ENCODE measurements around the gene ADGRB3.
"Not testable (repeated sequence)": the region's sequence is repeated elsewhere in the genome, so short reads cannot be mapped to it uniquely, and the experiment has no call there.

The ADGRB3 gene

DNA sequence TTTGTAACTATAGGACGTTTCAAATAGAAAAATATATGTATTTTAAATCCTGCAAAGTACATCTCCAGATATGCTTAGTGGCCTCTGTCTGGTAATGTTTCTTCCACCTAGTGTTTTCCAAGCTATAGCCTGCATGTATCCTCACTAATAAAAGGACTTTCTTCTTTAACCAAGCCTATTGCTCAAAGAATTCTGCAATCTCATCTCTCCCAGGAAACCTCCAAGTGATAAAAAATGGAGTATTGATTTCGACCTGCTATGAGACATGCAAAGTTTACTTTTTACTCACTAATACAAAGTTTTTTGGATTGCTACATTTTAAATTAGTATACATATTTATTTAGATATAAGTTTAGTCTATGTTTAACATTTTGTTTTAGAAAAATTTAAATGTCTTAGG is 23.3 kb downstream of the ADGRB3 start:
- Histone ChIP-seq H3K9me3 (ENCODE audit: control insufficient read depth in 2 of 2, low read length in 2 of 2) (no peaks in the 10 kb centered on the region), H3K4me3 (ENCODE audit: low read length in 2 of 2) (no peak overlapping the region), H3K36me3 (ENCODE audit: control insufficient read depth in 2 of 2, insufficient read depth in 2 of 2, low read length in 2 of 2) (no peaks in the 10 kb centered on the region), H3K27me3 (ENCODE audit: control insufficient read depth in 1 of 2, insufficient read depth in 2 of 2, low read length in 2 of 2) (no peaks in the 10 kb centered on the region), H3K9ac (ENCODE audit: low read length in 2 of 2) (no peak overlapping the region), H3K4me1 (ENCODE audit: control insufficient read depth, insufficient read depth, low read length) (no peaks in the 10 kb centered on the region), H3K27ac (ENCODE audit: low read length) (no peak overlapping the region)

DNA sequence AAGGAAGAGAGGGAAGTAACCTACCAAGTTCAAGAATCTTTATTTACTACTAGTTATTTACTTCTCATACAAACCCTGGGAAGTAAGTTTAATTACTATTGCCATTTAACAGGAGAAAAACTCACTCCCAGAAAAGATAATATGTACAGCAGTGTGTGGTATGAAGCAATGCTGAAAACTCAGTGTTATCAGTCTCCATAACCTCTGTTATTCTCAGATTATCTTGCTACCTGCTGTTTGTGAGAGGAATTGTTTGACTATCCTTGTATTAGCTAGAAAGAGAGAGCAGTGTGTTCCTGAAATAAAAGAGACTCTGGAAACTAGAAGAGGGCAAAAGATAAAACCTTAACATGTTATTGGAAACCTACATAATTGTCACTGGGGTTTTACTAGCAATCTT is 38.2 kb downstream of the ADGRB3 start:
- no peaks in the 10 kb centered on the region for H3K36me3 ChIP-seq (ENCODE audit: control insufficient read depth in 2 of 2, insufficient read depth in 2 of 2, low read length in 2 of 2)
- no peak overlapping the region for H3K4me3 ChIP-seq (ENCODE audit: low read length in 2 of 2)

DNA sequence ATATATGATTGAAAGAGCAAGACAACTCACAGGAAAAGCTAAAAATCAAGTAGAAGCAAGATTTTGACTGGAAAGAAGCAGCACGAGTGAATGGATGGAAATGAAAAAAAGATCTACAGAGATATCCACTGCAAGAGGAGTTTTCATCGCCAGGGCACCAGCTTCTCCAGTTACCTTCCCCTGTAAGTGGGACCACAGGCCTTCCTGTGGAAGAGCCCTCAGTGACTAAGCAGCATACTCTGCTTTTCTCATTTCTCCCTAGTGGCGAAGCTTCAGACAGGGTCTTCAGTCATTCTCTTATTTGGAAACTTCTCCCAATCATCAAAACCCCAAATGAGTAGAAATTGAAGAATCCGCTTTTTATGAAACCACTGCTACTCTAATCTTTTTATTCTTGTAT is 40.5 kb downstream of the ADGRB3 start:
- no peak overlapping the region for H3K27ac ChIP-seq (ENCODE audit: low read length)
- no peaks in the 10 kb centered on the region for H3K36me3 ChIP-seq (ENCODE audit: control insufficient read depth in 2 of 2, insufficient read depth in 2 of 2, low read length in 2 of 2)
- H3K4me3 ChIP-seq (ENCODE audit: low read length in 2 of 2): no peak overlapping the region
- no peak overlapping the region for H3K9ac ChIP-seq (ENCODE audit: low read length in 2 of 2)
- no peaks in the 10 kb centered on the region for H3K9me3 ChIP-seq (ENCODE audit: control insufficient read depth in 2 of 2, low read length in 2 of 2)
- no peaks in the 10 kb centered on the region for H3K27me3 ChIP-seq (ENCODE audit: control insufficient read depth in 1 of 2, insufficient read depth in 2 of 2, low read length in 2 of 2)
- H3K4me1 ChIP-seq (ENCODE audit: control insufficient read depth, insufficient read depth, low read length): no peaks in the 10 kb centered on the region

More for the DNA sequence above, 38.2 kb downstream of the ADGRB3 start:
- H3K4me1 ChIP-seq (ENCODE audit: control insufficient read depth, insufficient read depth, low read length): no peaks in the 10 kb centered on the region
- no peak overlapping the region for H3K27ac ChIP-seq (ENCODE audit: low read length)
- no peak overlapping the region for H3K9ac ChIP-seq (ENCODE audit: low read length in 2 of 2)
- no peaks in the 10 kb centered on the region for H3K27me3 ChIP-seq (ENCODE audit: control insufficient read depth in 1 of 2, insufficient read depth in 2 of 2, low read length in 2 of 2)
- H3K9me3 ChIP-seq (ENCODE audit: control insufficient read depth in 2 of 2, low read length in 2 of 2): no peaks in the 10 kb centered on the region

DNA sequence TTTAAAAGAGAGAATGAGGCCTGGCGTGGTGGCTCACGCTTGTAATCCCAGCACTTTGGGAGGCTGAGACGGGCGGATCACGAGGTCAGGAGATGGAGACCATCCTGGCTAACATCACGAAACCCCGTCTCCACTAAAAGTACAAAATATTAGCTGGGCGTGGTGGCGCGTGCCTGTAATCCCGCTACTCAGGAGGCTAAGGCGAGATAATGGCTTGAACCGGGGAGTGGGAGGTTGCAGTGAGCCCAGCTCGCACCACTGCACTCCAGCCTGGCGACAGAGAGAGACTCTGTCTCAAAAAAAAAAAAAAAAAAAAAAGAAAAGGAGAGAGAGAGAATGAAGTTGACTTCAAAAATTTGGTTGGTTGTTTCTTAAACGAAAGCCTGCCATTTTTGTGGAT is 41.0 kb downstream of the ADGRB3 start:
- H3K9me3 ChIP-seq (ENCODE audit: control insufficient read depth in 2 of 2, low read length in 2 of 2); H3K27me3 ChIP-seq (ENCODE audit: control insufficient read depth in 1 of 2, insufficient read depth in 2 of 2, low read length in 2 of 2); H3K4me1 ChIP-seq (ENCODE audit: control insufficient read depth, insufficient read depth, low read length); H3K27ac ChIP-seq (ENCODE audit: low read length); H3K36me3 ChIP-seq (ENCODE audit: control insufficient read depth in 2 of 2, insufficient read depth in 2 of 2, low read length in 2 of 2); H3K4me3 ChIP-seq (ENCODE audit: low read length in 2 of 2); H3K9ac ChIP-seq (ENCODE audit: low read length in 2 of 2): not testable (repeated sequence)

DNA sequence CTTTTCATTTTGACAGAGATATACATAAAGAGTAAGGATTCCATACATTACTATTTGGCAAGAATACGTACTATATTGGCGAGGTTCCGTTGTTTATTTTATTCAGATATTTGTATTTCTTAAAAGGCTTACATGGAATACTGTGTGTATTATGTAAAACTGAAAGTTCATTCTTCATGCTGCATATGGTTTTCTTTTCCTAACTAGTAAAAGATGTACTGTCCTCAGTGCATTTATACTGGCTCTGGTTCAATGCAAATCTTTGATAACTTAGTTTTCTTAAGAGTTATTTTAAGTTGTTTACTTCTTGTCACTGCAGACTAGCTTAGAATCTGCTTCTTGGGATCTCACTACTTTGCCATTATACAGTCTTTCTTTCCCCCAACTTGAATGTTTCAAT is 42.0 kb downstream of the ADGRB3 start:
- Histone ChIP-seq H3K27me3 (ENCODE audit: control insufficient read depth in 1 of 2, insufficient read depth in 2 of 2, low read length in 2 of 2) (no peaks in the 10 kb centered on the region), H3K27ac (ENCODE audit: low read length) (no peak overlapping the region)

DNA sequence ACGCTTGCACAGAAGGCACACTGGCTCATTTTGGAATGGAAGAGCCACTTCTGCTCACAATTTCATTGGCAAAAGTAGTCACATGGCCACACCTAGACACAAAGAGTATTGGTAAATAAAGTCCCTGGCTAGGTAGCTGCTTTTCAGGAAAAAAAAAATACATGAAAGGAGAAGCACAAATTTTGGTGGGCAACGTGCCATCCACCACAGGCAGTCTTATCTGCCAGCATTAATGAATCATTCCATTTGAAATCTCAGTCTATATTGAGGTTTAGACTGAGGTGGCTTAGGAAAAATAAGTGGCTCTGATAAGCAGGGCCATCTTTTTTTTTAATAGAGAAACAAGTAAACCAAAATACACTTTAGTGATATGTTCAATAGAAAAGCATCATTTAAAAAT is 44.3 kb downstream of the ADGRB3 start:
- Histone ChIP-seq H3K9me3 (ENCODE audit: control insufficient read depth in 2 of 2, low read length in 2 of 2) (no peaks in the 10 kb centered on the region), H3K36me3 (ENCODE audit: control insufficient read depth in 2 of 2, insufficient read depth in 2 of 2, low read length in 2 of 2) (no peaks in the 10 kb centered on the region), H3K9ac (ENCODE audit: low read length in 2 of 2) (no peak overlapping the region), H3K4me1 (ENCODE audit: control insufficient read depth, insufficient read depth, low read length) (no peaks in the 10 kb centered on the region), H3K27ac (ENCODE audit: low read length) (no peak overlapping the region), H3K27me3 (ENCODE audit: control insufficient read depth in 1 of 2, insufficient read depth in 2 of 2, low read length in 2 of 2) (no peaks in the 10 kb centered on the region), H3K4me3 (ENCODE audit: low read length in 2 of 2) (no peak overlapping the region)

More for the DNA sequence above, 42.0 kb downstream of the ADGRB3 start:
- H3K9ac ChIP-seq (ENCODE audit: low read length in 2 of 2): no peak overlapping the region
- H3K4me3 ChIP-seq (ENCODE audit: low read length in 2 of 2): no peak overlapping the region
- no peaks in the 10 kb centered on the region for H3K9me3 ChIP-seq (ENCODE audit: control insufficient read depth in 2 of 2, low read length in 2 of 2)
- no peaks in the 10 kb centered on the region for H3K36me3 ChIP-seq (ENCODE audit: control insufficient read depth in 2 of 2, insufficient read depth in 2 of 2, low read length in 2 of 2)
- H3K4me1 ChIP-seq (ENCODE audit: control insufficient read depth, insufficient read depth, low read length): no peaks in the 10 kb centered on the region

DNA sequence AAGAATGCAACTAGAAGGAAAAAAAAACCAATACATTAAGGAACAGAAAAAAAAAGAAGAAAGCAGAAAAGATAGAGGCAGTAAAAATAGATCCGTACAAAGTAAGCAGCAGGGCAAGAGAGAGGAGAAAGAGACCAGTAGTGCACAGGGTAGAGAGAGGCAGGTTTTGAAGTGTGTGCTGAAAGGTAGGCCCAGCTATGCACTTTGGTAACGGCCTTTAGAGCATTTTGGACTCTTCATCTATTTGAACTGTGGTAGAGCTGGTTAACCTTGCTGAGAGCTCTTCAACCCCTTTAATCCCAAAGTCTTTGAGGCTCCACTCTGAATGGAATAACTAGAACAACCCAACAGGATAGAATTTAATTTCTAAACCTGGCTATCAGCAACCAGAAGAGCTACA is 45.2 kb downstream of the ADGRB3 start:
- H3K27me3 ChIP-seq (ENCODE audit: control insufficient read depth in 1 of 2, insufficient read depth in 2 of 2, low read length in 2 of 2): no peaks in the 10 kb centered on the region
- no peak overlapping the region for H3K9ac ChIP-seq (ENCODE audit: low read length in 2 of 2)
- no peak overlapping the region for H3K4me3 ChIP-seq (ENCODE audit: low read length in 2 of 2)
- no peaks in the 10 kb centered on the region for H3K36me3 ChIP-seq (ENCODE audit: control insufficient read depth in 2 of 2, insufficient read depth in 2 of 2, low read length in 2 of 2)
- H3K4me1 ChIP-seq (ENCODE audit: control insufficient read depth, insufficient read depth, low read length): no peaks in the 10 kb centered on the region
- H3K9me3 ChIP-seq (ENCODE audit: control insufficient read depth in 2 of 2, low read length in 2 of 2): no peaks in the 10 kb centered on the region
- no peak overlapping the region for H3K27ac ChIP-seq (ENCODE audit: low read length)

DNA sequence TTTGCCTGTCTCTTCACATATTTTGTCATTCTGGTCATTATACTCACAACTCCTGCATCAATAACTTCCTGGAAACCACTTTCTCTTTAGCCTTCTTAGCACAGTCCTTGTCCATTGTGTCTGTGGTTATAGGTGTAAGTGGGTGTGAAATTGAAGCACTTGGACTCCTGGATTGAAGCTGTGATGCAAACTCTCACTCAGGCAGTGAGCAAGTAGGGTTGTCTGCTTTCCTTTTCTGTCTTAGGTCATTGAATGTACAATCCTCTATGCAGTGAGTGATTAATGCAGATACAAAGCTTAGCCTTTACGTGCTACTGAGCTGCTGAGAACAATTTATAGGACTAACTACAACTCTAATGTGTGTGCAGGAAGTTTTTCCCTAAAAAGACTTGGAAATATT is 54.8 kb downstream of the ADGRB3 start:
- no peaks in the 10 kb centered on the region for H3K27me3 ChIP-seq (ENCODE audit: control insufficient read depth in 1 of 2, insufficient read depth in 2 of 2, low read length in 2 of 2)
- H3K9me3 ChIP-seq (ENCODE audit: control insufficient read depth in 2 of 2, low read length in 2 of 2): no peaks in the 10 kb centered on the region
- H3K36me3 ChIP-seq (ENCODE audit: control insufficient read depth in 2 of 2, insufficient read depth in 2 of 2, low read length in 2 of 2): no peaks in the 10 kb centered on the region
- H3K4me3 ChIP-seq (ENCODE audit: low read length in 2 of 2): no peak overlapping the region
- H3K27ac ChIP-seq (ENCODE audit: low read length): no peak overlapping the region
- no peak overlapping the region for H3K9ac ChIP-seq (ENCODE audit: low read length in 2 of 2)
- no peaks in the 10 kb centered on the region for H3K4me1 ChIP-seq (ENCODE audit: control insufficient read depth, insufficient read depth, low read length)

DNA sequence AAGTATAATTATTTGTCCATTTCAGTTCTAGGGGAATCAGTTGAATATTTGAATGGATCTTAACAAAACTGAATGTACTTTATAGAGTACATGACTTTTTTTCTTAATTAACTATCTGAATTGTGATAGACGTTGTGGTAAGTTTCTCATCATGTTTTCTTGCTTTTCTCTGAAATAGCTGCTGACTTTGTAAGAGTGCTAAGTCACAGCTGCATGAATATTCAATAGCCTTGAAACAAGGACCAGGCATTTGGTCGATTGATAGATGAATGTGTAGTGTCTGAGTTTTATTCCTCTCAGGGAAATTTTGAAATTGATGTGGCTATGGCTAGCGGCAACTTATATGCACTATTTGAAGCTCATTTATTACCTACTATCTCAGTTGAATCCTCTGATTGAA is 56.0 kb downstream of the ADGRB3 start:
- H3K4me1 ChIP-seq (ENCODE audit: control insufficient read depth, insufficient read depth, low read length): no peaks in the 10 kb centered on the region
- H3K27ac ChIP-seq (ENCODE audit: low read length): no peak overlapping the region
- no peak overlapping the region for H3K9ac ChIP-seq (ENCODE audit: low read length in 2 of 2)
- no peak overlapping the region for H3K4me3 ChIP-seq (ENCODE audit: low read length in 2 of 2)
- H3K9me3 ChIP-seq (ENCODE audit: control insufficient read depth in 2 of 2, low read length in 2 of 2): no peaks in the 10 kb centered on the region
- H3K36me3 ChIP-seq (ENCODE audit: control insufficient read depth in 2 of 2, insufficient read depth in 2 of 2, low read length in 2 of 2): no peaks in the 10 kb centered on the region
- H3K27me3 ChIP-seq (ENCODE audit: control insufficient read depth in 1 of 2, insufficient read depth in 2 of 2, low read length in 2 of 2): no peaks in the 10 kb centered on the region

DNA sequence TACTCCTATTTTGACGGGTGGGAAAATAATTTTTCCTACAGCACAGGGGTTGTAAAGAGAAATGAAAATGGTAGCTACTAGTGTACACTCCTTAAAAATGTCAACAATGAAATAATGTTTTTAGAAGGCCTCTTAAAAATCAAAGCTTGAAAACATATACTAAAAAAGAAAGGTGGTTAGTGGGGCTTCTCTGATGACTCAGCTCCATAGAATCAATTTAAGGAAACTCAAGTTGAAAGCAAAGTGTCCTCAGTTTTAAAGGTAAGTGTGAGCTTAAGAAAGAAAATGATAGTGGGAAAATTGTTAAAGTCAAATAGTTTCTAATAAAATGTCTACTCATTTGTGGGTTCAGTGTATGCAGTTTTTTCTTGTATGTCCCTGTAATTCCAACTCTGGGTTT is 58.2 kb downstream of the ADGRB3 start:
- Histone ChIP-seq H3K27ac (ENCODE audit: low read length) (no peak overlapping the region), H3K9me3 (ENCODE audit: control insufficient read depth in 2 of 2, low read length in 2 of 2) (no peaks in the 10 kb centered on the region), H3K4me1 (ENCODE audit: control insufficient read depth, insufficient read depth, low read length) (no peaks in the 10 kb centered on the region), H3K27me3 (ENCODE audit: control insufficient read depth in 1 of 2, insufficient read depth in 2 of 2, low read length in 2 of 2) (no peaks in the 10 kb centered on the region), H3K36me3 (ENCODE audit: control insufficient read depth in 2 of 2, insufficient read depth in 2 of 2, low read length in 2 of 2) (no peaks in the 10 kb centered on the region), H3K9ac (ENCODE audit: low read length in 2 of 2) (no peak overlapping the region), H3K4me3 (ENCODE audit: low read length in 2 of 2) (no peak overlapping the region)

DNA sequence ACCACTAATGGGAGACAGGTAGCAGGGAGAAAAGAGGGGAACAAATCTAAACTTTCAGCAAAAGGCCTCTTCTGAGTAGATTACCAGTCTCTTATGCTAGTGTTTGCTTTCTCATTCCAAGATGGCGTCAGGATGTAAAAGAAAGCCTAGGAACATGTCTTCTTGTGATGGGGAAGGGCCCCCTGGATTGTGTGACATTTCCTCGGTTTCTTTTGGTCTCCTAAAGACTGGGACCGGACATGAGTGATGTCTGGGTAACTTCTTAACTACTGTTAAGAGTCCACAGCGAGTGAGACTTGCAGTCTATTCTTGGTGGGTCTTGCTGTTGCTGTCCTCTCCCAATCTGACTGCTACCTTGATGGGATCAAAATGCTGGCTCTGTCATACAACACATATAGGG is 60.3 kb downstream of the ADGRB3 start:
- H3K4me3 ChIP-seq (ENCODE audit: low read length in 2 of 2): no peak overlapping the region
- H3K27ac ChIP-seq (ENCODE audit: low read length): no peak overlapping the region
- no peaks in the 10 kb centered on the region for H3K9me3 ChIP-seq (ENCODE audit: control insufficient read depth in 2 of 2, low read length in 2 of 2)
- H3K4me1 ChIP-seq (ENCODE audit: control insufficient read depth, insufficient read depth, low read length): no peaks in the 10 kb centered on the region
- H3K36me3 ChIP-seq (ENCODE audit: control insufficient read depth in 2 of 2, insufficient read depth in 2 of 2, low read length in 2 of 2): no peaks in the 10 kb centered on the region
- no peak overlapping the region for H3K9ac ChIP-seq (ENCODE audit: low read length in 2 of 2)
- no peaks in the 10 kb centered on the region for H3K27me3 ChIP-seq (ENCODE audit: control insufficient read depth in 1 of 2, insufficient read depth in 2 of 2, low read length in 2 of 2)

DNA sequence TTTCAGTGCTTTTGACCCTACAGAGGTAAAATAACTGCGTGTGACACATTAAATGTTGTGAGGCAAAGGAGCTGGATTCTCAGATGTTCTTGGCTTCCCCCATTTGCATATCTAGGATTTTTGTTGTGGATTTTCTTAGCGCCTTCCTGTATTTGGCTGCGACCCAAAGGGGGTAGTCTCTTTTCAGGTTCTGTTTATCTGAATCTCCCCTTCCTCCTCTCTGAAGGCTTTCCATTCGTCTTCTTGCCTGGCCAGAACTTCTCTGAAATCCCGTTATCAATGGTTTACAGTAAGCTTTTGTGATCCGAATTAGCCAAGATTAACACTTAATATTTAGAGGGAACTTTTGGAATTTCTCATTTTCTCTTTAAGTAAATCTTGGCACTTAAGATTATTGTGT is 60.8 kb downstream of the ADGRB3 start:
- Histone ChIP-seq H3K4me1 (ENCODE audit: control insufficient read depth, insufficient read depth, low read length) (no peaks in the 10 kb centered on the region), H3K4me3 (ENCODE audit: low read length in 2 of 2) (no peak overlapping the region), H3K9me3 (ENCODE audit: control insufficient read depth in 2 of 2, low read length in 2 of 2) (no peaks in the 10 kb centered on the region), H3K27me3 (ENCODE audit: control insufficient read depth in 1 of 2, insufficient read depth in 2 of 2, low read length in 2 of 2) (no peaks in the 10 kb centered on the region), H3K27ac (ENCODE audit: low read length) (no peak overlapping the region), H3K9ac (ENCODE audit: low read length in 2 of 2) (no peak overlapping the region), H3K36me3 (ENCODE audit: control insufficient read depth in 2 of 2, insufficient read depth in 2 of 2, low read length in 2 of 2) (no peaks in the 10 kb centered on the region)
